Measurements from ENCODE around the gene PRDM12.

PRDM12 gene

GRCh38 chr9:130630071-130630450 lies 34.3 kb upstream of the PRDM12 start:
- Histone ChIP-seq H3K36me3 (peaks cover 96 to 100% (median 100%) of the 10 kb centered on the region in 11 experiments), H3K9me3 (replicated peaks in 1 of 11) (no peaks in the 10 kb centered on the region), H3K27ac (no peak overlapping the region), H3K9ac (no peak overlapping the region), H3K4me2 (no peak overlapping the region), H3K4me1 (no peaks in the 10 kb centered on the region), H3K4me3 (no peak overlapping the region), H3K27me3 (no peaks in the 10 kb centered on the region), H4K20me1 (peaks cover 0 to 97% (median 45%) of the 10 kb centered on the region in 11 experiments; a peak in 18 of 22 replicates)
- TF ChIP-seq Cebpa-rat (IDR thresholded peaks at IDR 0.05): no peak

DNA sequence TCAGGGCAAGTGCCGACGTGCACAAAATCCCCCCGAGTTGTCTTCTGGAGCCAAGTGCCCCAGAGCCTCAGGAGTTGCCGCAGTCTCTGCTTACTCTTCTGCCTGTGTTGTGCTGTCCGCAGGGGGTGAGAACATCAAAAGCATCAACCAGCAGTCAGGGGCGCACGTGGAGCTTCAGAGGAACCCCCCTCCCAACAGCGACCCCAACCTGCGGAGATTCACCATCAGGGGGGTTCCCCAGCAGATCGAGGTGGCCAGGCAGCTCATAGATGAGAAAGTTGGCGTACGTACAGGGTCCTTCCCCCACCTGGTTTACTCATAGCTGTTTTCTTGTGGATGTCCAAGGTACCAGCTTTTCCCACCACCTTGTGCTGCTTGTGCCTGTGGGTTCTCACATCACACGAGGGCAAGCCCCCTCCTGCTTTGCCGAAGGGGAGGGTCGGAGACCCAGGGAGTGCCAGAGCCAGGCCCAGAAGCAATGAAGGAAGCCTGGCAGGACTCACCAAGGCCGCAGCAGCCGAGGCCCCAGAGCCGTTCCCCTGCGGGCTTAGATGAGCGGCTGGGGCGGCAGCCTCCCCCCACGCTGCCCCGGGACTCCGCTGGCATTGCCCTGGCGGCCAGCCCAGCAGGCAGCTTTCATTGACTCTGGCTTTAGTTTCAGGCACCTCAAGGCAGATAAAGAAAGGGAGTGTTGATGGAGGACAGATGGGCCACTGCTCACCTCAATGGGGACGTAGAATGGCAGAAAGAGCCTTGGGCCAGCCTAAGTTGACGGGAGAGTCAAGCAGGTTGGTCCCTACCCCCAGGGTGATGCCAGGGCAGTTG lies 33.7 kb upstream of the PRDM12 start:
- peaks cover 94 to 100% (median 99%) of the 10 kb centered on the region in 11 experiments for H3K36me3 ChIP-seq
- H3K4me1 ChIP-seq: no peaks in the 10 kb centered on the region
- no peak overlapping the region for H3K4me2 ChIP-seq
- no peaks in the 10 kb centered on the region for H3K9me3 ChIP-seq (replicated peaks in 1 of 11)
- peaks cover 0 to 92% (median 40%) of the 10 kb centered on the region in 11 experiments; a peak in 18 of 22 replicates for H4K20me1 ChIP-seq
- no peak for TF ChIP-seq Cebpa-rat (IDR thresholded peaks at IDR 0.05)
- no peaks in the 10 kb centered on the region for H3K27me3 ChIP-seq
- H3K9ac ChIP-seq: no peak overlapping the region
- no peak overlapping the region for H3K27ac ChIP-seq
- H3K4me3 ChIP-seq: no peak overlapping the region

- H3K27ac ChIP-seq: no peak overlapping the region
- H3K9ac ChIP-seq: no peak overlapping the region
- H3K4me3 ChIP-seq: no peak overlapping the region
- H4K20me1 ChIP-seq: peaks cover 0 to 92% (median 46%) of the 10 kb centered on the region in 11 experiments; a peak in 18 of 22 replicates
- no peaks in the 10 kb centered on the region for H3K27me3 ChIP-seq
- H3K4me2 ChIP-seq: no peak overlapping the region
- peaks cover 94 to 100% (median 99%) of the 10 kb centered on the region in 11 experiments for H3K36me3 ChIP-seq
- no peak for TF ChIP-seq Cebpa-rat (IDR thresholded peaks at IDR 0.05)
- H3K4me1 ChIP-seq: no peaks in the 10 kb centered on the region
- H3K9me3 ChIP-seq (replicated peaks in 1 of 11): no peaks in the 10 kb centered on the region
These were observed 32.9 kb upstream of the PRDM12 start for GRCh38 chr9:130631331-130632080.

DNA sequence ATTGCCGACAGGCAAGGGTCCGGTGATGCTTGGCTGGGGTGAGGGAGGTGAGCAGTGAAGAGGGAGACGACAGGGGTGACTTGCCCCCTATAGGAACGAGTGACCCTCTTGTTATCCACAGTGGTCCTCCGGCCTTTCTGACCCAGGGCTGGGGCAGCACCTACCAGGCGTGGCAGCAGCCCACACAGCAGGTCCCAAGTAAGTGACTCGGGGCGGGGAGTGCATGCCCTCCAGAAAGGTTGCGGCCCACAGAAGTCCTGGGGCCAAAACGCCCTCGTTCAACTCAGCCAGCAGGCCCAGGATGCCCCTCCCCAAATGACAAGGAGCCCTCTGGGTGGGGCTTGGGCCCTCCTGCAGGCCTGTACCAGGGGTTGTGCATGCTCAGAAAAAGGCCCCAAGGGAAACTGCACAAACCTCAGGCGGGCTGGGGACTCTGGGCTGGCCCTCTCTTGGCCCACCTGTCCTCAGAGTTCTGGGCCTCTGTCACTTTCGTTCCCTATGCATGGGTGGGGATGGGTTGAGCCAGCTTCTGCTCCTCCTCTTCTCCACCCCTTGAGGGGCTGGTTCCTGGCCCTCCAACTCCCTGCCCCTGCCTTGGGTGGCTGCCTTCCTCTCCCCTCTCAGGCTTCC lies 32.2 kb upstream of the PRDM12 start:
- Histone ChIP-seq H4K20me1 (peaks cover 0 to 88% (median 40%) of the 10 kb centered on the region in 11 experiments; a peak in 17 of 22 replicates), H3K27ac (no peak overlapping the region), H3K4me1 (no peaks in the 10 kb centered on the region), H3K36me3 (peaks cover 94 to 100% (median 98%) of the 10 kb centered on the region in 11 experiments), H3K4me2 (no peak overlapping the region), H3K9me3 (replicated peaks in 1 of 11) (no peaks in the 10 kb centered on the region), H3K9ac (no peak overlapping the region), H3K4me3 (no peak overlapping the region), H3K27me3 (no peaks in the 10 kb centered on the region)
- TF ChIP-seq Cebpa-rat (IDR thresholded peaks at IDR 0.05): no peak

DNA sequence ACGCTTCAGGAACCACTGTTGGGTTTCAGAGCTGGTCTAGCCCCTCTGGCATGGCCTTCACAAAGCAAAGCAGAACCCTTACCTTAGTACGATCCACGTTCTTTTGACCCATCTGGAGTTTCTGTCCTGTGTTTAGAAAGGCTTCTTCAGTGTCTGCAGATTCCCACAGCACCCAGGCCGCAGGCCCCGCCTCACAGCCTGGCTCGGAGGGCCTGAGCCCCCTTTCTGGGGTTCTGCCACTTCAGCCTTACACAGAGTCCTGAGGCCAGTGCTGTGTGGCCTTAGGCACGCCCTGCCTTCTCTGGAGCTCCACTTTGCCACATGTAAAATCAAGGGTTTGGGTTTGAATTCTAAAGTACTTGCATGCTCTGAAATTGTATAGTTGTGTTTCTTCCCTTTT lies 31.6 kb upstream of the PRDM12 start:
- H3K9ac ChIP-seq: no peak overlapping the region
- TF ChIP-seq Cebpa-rat (IDR thresholded peaks at IDR 0.05): no peak
- H3K36me3 ChIP-seq: peaks cover 89 to 98% (median 94%) of the 10 kb centered on the region in 11 experiments
- no peaks in the 10 kb centered on the region for H3K9me3 ChIP-seq (replicated peaks in 1 of 11)
- peaks cover 0 to 82% (median 39%) of the 10 kb centered on the region in 11 experiments; a peak in 17 of 22 replicates for H4K20me1 ChIP-seq
- no peak overlapping the region for H3K4me2 ChIP-seq
- no peak overlapping the region for H3K27ac ChIP-seq
- no peak overlapping the region for H3K4me3 ChIP-seq
- no peaks in the 10 kb centered on the region for H3K4me1 ChIP-seq
- H3K27me3 ChIP-seq: no peaks in the 10 kb centered on the region

DNA sequence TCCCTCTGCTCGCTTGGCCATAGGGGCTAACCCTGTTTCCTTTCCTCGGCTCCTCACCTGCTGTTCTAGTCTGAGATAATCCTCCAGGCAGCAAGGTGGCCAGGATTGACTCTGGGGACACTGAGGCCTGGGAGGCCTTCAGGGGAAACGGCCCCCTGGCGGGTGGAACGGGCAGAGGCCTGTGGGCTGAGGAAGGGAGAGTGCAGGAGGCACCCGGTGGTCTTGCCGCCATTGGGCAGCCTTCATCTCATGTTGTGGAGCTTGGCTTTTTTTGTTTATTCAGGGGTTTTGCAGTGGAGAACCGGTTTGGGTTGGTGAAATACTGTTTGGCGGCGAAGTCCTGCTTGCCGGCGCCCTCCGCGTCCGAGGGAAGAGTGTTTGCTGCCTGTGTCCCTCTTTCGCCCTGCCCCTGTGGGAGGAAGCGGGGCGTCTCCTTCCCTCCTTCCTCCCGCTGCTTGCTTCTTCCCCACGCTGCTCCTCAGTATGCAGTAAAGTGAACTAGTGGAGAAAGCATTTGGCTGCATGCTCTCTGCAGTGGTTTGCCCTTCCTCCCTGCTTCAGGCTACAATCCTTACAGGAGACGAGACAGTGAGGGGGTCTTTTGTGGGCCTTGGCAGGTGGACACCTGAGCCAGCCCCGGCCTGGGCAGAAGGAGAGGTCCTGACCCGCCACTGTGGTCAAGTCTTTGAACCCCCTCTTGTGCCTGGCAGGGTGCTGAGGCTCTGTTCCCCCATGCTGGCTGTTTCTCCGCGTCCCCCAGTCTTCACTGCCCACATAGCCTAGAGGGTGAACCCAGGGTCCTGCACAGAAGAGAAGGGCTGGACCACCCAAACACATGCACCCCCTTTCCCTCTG lies 30.8 kb upstream of the PRDM12 start:
- Histone ChIP-seq H3K9ac (no peak overlapping the region), H3K9me3 (replicated peaks in 1 of 11) (no peaks in the 10 kb centered on the region), H3K4me2 (no peak overlapping the region), H3K27ac (no peak overlapping the region), H4K20me1 (peaks cover 0 to 80% (median 35%) of the 10 kb centered on the region in 11 experiments; a peak in 16 of 22 replicates), H3K36me3 (peaks cover 87 to 98% (median 92%) of the 10 kb centered on the region in 11 experiments), H3K4me1 (no peaks in the 10 kb centered on the region), H3K4me3 (no peak overlapping the region), H3K27me3 (no peaks in the 10 kb centered on the region)
- no peak for TF ChIP-seq Cebpa-rat (IDR thresholded peaks at IDR 0.05)

GRCh38 chr9:130634191-130634768 lies 30.1 kb upstream of the PRDM12 start:
- no peak for TF ChIP-seq Cebpa-rat (IDR thresholded peaks at IDR 0.05)
- no peaks in the 10 kb centered on the region for H3K27me3 ChIP-seq
- H3K4me1 ChIP-seq: no peaks in the 10 kb centered on the region
- no peak overlapping the region for H3K9ac ChIP-seq
- H4K20me1 ChIP-seq: peaks cover 0 to 80% (median 31%) of the 10 kb centered on the region in 11 experiments; a peak in 15 of 22 replicates
- no peak overlapping the region for H3K4me3 ChIP-seq
- H3K4me2 ChIP-seq: no peak overlapping the region
- no peaks in the 10 kb centered on the region for H3K9me3 ChIP-seq (replicated peaks in 1 of 11)
- peaks cover 86 to 98% (median 92%) of the 10 kb centered on the region in 11 experiments for H3K36me3 ChIP-seq
- no peak overlapping the region for H3K27ac ChIP-seq

DNA sequence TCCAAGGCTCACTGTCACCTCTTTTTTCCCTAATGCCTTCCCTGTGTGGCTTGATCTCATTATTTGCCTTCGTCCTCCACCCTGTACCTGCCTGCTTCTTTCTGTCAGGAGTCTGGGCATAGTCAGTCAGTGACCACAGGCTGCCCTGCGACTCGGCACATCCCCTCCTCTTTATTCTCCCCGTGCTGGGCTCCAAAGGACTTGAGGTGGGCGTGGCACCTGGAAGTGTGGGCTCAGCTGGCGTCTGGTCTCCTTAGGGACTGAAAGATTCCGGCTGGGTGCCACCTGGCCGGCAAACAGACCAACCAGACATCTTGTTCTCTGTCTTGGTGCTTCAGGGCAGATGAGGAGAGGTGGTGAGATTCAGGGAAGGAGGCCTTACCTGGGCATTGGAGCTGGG lies 29.6 kb upstream of the PRDM12 start:
- Histone ChIP-seq H3K4me2 (no peak overlapping the region), H3K27ac (no peak overlapping the region), H4K20me1 (peaks cover 0 to 75% (median 28%) of the 10 kb centered on the region in 11 experiments; a peak in 15 of 22 replicates), H3K9ac (no peak overlapping the region), H3K27me3 (no peaks in the 10 kb centered on the region), H3K9me3 (replicated peaks in 1 of 11) (no peaks in the 10 kb centered on the region), H3K4me3 (no peak overlapping the region), H3K4me1 (no peaks in the 10 kb centered on the region), H3K36me3 (peaks cover 81 to 93% (median 88%) of the 10 kb centered on the region in 11 experiments)
- no peak for TF ChIP-seq Cebpa-rat (IDR thresholded peaks at IDR 0.05)
